H1 (cell line): ENCODE measurements around the gene IGFBP6. TPM values are rescaled to one million over a fixed set of nuclear protein-coding genes. Genes with fewer than 3 reads are reported as not detected.

Experiments used
- CHD1 ChIP-seq: IDR thresholded peaks from 2 replicates; pipeline ENCODE4 v1.6.1; 2012; ENCODE audit warnings: low read depth, low read length, improper control_type of control experiment
- SP2 ChIP-seq: IDR thresholded peaks from 2 replicates; pipeline ENCODE4 v1.6.1; 2012; ENCODE audit warnings: mild to moderate bottlenecking, low read length, inconsistent platforms
- YY1 ChIP-seq: IDR thresholded peaks from 2 replicates; pipeline ENCODE4 v1.6.1; 2011; ENCODE audit warnings: low read depth, mild to moderate bottlenecking, low read length
- polyA plus RNA-seq, 7 experiments: library from polyadenylated mRNA; depleted of rRNA in 3 of 7; stranded (reverse) in 5 of 7; unstranded in 2 of 7; fragments of >200 nt in 5 of 7; fragments of 200-250 nt in 2 of 7; gene quantifications; 1 replicate in 5 of 7; 2 replicates in 1 of 7; 4 replicates in 1 of 7; pipeline versions ENCODE4 v1.2.1 to v1.2.3, GENCODE V29; 2011 to 2013; ENCODE audit warnings: missing spikeins in 2 of 7, mixed read lengths in 2 of 7
- total RNA-seq: library from RNA; stranded (reverse); fragmentation: NEBNext Ultra II Directional; extraction: Animal tissue kit (Norgen Biotek cat#: 25700); gene quantifications from 2 replicates; pipeline ENCODE4 v1.2.1, GENCODE V29; 2021
- TF ChIP-seq, protein P1 (sequence below): IDR thresholded peaks from 2 replicates; pipeline ENCODE4 v1.6.1; 2012; ENCODE audit warnings: low read length, inconsistent platforms

IGFBP6 gene
- total and polyA plus RNA-seq, 2 of the 8 experiments (the other 6 are each of a cell fraction or from before 2014, with no cell fraction given) = 13.7 to 14.7 TPM

DNA sequence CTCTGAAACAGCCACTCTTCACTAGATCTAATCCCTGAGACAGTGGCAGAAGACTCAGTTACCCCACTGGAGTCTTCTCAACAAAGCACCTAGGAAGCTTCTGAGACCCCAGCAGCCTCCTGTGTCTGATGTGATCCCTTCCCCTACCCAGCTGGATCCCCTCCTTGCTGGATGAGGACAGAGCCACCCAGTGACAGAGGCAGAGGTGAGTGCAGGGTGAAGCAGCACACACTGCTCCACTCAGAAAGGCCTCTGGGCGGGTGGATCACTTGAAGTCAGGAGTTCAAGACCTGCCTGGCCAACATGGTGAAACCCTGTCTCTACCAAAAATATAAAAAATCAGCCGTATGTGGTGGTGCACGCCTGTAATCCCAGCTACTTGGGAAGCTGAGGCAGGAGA lies 21.0 kb upstream of the IGFBP6 start (continued):
- TF ChIP-seq, protein P1, sequence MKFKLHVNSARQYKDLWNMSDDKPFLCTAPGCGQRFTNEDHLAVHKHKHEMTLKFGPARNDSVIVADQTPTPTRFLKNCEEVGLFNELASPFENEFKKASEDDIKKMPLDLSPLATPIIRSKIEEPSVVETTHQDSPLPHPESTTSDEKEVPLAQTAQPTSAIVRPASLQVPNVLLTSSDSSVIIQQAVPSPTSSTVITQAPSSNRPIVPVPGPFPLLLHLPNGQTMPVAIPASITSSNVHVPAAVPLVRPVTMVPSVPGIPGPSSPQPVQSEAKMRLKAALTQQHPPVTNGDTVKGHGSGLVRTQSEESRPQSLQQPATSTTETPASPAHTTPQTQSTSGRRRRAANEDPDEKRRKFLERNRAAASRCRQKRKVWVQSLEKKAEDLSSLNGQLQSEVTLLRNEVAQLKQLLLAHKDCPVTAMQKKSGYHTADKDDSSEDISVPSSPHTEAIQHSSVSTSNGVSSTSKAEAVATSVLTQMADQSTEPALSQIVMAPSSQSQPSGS = no peak
- TF ChIP-seq SP2 (no peak), CHD1 (no peak), YY1 (no peak)
